Esophagus muscularis mucosa (tissue), 4 donors: Measurements from ENCODE around the gene SYCN. TPM values are rescaled to one million over a fixed set of nuclear protein-coding genes. Genes with fewer than 3 reads are reported as not detected.
"Not testable (repeated sequence)": the region's sequence is repeated elsewhere in the genome, so short reads cannot be mapped to it uniquely, and the experiment has no call there.

Source experiments
- DNase-seq: peaks from one replicate; pipeline ENCODE4 v3.0.0-alpha.2; 2017; ENCODE audit errors: extremely low spot score
- H3K27ac ChIP-seq, 4 donors: fragments of 200-600 bp; sonication (generic); replicated peaks in 1 of 4; 1 replicate in 3 of 4; 2 replicates in 1 of 4; pipeline ENCODE4 v1.5.1; 2016 to 2019; ENCODE audit warnings: mild to moderate bottlenecking in 1 of 4
- H3K27me3 ChIP-seq, 4 donors: fragments of 200-600 bp; sonication (generic); one replicate each; pipeline versions ENCODE4 v1.5.1 to v1.6.0; 2016 to 2019
- H3K36me3 ChIP-seq, 4 donors: fragments of 200-600 bp; sonication (generic); one replicate each; pipeline ENCODE4 v1.5.1; 2016 to 2019
- H3K4me1 ChIP-seq, 4 donors: fragments of 200-600 bp; sonication (generic); one replicate each; pipeline ENCODE4 v1.5.1; 2016 to 2019
- H3K4me3 ChIP-seq, 4 donors: fragments of 200-600 bp; sonication (generic); 1 replicate in 2 of 4; 2 replicates in 2 of 4; pipeline ENCODE4 v1.5.1; 2016 to 2019; ENCODE audit warnings: mild to moderate bottlenecking in 4 of 4, moderate library complexity in 1 of 4
- H3K9me3 ChIP-seq, 4 donors: fragments of 200-600 bp; sonication (generic); 1 replicate in 3 of 4; 2 replicates in 1 of 4; pipeline ENCODE4 v1.5.1; 2016 to 2019
- CTCF ChIP-seq, 3 experiments: fragments of 200-600 bp in 2 of 3; fragments of 450-650 bp in 1 of 3; sonication (generic) in 2 of 3; IDR thresholded peaks; one replicate each; pipeline ENCODE4 v1.5.1; 2017 to 2019; ENCODE audit warnings: antibody characterized with exemption in 3 of 3, mild to moderate bottlenecking in 2 of 3, moderate library complexity in 1 of 3
- EP300 ChIP-seq: sonication (generic); formaldehyde crosslinking; IDR thresholded peaks from one replicate; pipeline ENCODE4 v1.6.1; 2017; ENCODE audit warnings: antibody characterized with exemption
- POLR2A ChIP-seq: fragments of 450-650 bp; IDR thresholded peaks from one replicate; pipeline ENCODE4 v1.6.1; 2017; ENCODE audit warnings: antibody characterized with exemption, moderate library complexity, mild to moderate bottlenecking, low read depth
- POLR2AphosphoS5 ChIP-seq, 2 donors: sonication (generic); formaldehyde crosslinking; IDR thresholded peaks; one replicate each; pipeline ENCODE4 v1.6.1; 2017; ENCODE audit warnings: antibody characterized with exemption in 2 of 2
- WGBS: methylation state at CpG from one replicate; pipeline ENCODE4 v1.1.5; 2018; 5-methylcytosine and 5-hydroxymethylcytosine counted together
- intact Hi-C: fragments of 100-400 bp; cut with DNase I; formaldehyde crosslinking; loops from one replicate; pipeline ENCODE4 v1.15.1; 2023
- total RNA-seq, 4 donors: library from RNA; depleted of rRNA; stranded (reverse); fragments of >200 nt; gene quantifications; one replicate each; pipeline versions ENCODE4 v1.1.0 to v1.2.1, GENCODE V29; 2016

The SYCN gene
- total RNA-seq, 4 donors from 2014 or later, result not detected

- DNase-seq, result no peak
- Histone ChIP-seq H3K9me3 (no peaks in the 10 kb centered on the region), H3K4me3 (no peak overlapping the region), H3K27ac (no peak overlapping the region), H3K36me3 (no peaks in the 10 kb centered on the region), H3K4me1 (peaks cover 11 to 18% (median 14%) of the 10 kb centered on the region in 4 donors), H3K27me3 (peaks cover 0 to 66% (median 23%) of the 10 kb centered on the region in 4 donors)
- WGBS, result 87% methylated on average over 4 of the region's 5 CpGs
- intact Hi-C loops, result no loop called here
- TF ChIP-seq EP300 (no peak), CTCF (IDR thresholded peaks at IDR 0.05) (no peak), POLR2A (no peak), POLR2AphosphoS5 (IDR thresholded peaks at IDR 0.05) (no peak)
These were observed 47.0 kb upstream of the SYCN start for GRCh38 chr19:39251081-39251480.

GRCh38 chr19:39248806-39249205 lies 44.7 kb upstream of the SYCN start, which contains the start of gene IFNL4:
Gene IFNL4 (minus strand): TSS chr19:39248856.
- Histone ChIP-seq H3K36me3 (no peaks in the 10 kb centered on the region), H3K4me3 (peak within 1 kb of the TSS; percentile 2 to 27 (median 22)), H3K9me3 (no peaks in the 10 kb centered on the region), H3K27ac (no peak within 1 kb of the TSS), H3K4me1 (peaks cover 11 to 18% (median 14%) of the 10 kb centered on the region in 4 donors), H3K27me3 (peaks cover 0 to 66% (median 23%) of the 10 kb centered on the region in 4 donors)
- no peak for TF ChIP-seq EP300
- no peak for TF ChIP-seq POLR2A
- no peak for TF ChIP-seq POLR2AphosphoS5 (IDR thresholded peaks at IDR 0.05)
- no peak for TF ChIP-seq CTCF (IDR thresholded peaks at IDR 0.05)
- intact Hi-C loops, result no loop called here
- 58% methylated on average over 13 of the region's 13 CpGs for WGBS
- no peak for DNase-seq

- Histone ChIP-seq H3K4me1 (peaks cover 11 to 18% (median 14%) of the 10 kb centered on the region in 4 donors), H3K9me3 (no peaks in the 10 kb centered on the region), H3K4me3 (peak overlapping the region; percentile 2 to 27 (median 22)), H3K27me3 (peaks cover 0 to 74% (median 23%) of the 10 kb centered on the region in 4 donors), H3K36me3 (no peaks in the 10 kb centered on the region), H3K27ac (no peak overlapping the region)
- TF ChIP-seq EP300 (no peak), POLR2A (no peak), CTCF (IDR thresholded peaks at IDR 0.05) (no peak), POLR2AphosphoS5 (IDR thresholded peaks at IDR 0.05) (no peak)
- intact Hi-C loops, result no loop called here
- DNase-seq, result no peak
- WGBS, result 15% methylated on average over 19 of the region's 92 CpGs
These were observed 43.9 kb upstream of the SYCN start for GRCh38 chr19:39247701-39248664.

- Histone ChIP-seq H3K4me1 (peaks cover 11 to 18% (median 14%) of the 10 kb centered on the region in 4 donors), H3K4me3 (peak overlapping the region; percentile 2 to 27 (median 22)), H3K36me3 (no peaks in the 10 kb centered on the region), H3K9me3 (no peaks in the 10 kb centered on the region), H3K27ac (no peak overlapping the region), H3K27me3 (peaks cover 0 to 74% (median 23%) of the 10 kb centered on the region in 4 donors)
- intact Hi-C loops, result no loop called here
- TF ChIP-seq EP300, result no peak
- no peak for TF ChIP-seq POLR2A
- TF ChIP-seq POLR2AphosphoS5 (IDR thresholded peaks at IDR 0.05), result no peak
- TF ChIP-seq CTCF (IDR thresholded peaks at IDR 0.05), result no peak
- WGBS, result 29% methylated on average over 16 of the region's 42 CpGs
- DNase-seq, result no peak
These were observed 43.0 kb upstream of the SYCN start for GRCh38 chr19:39246951-39247669.

GRCh38 chr19:39245166-39245565 lies 41.1 kb upstream of the SYCN start:
- DNase-seq, H3K27ac ChIP-seq, H3K9me3 ChIP-seq, H3K4me3 ChIP-seq, H3K36me3 ChIP-seq, intact Hi-C loops: not testable (repeated sequence)
- WGBS, result no CpG with 5 or more reads among the region's 1 CpG
- Histone ChIP-seq H3K4me1 (peaks cover 11 to 18% (median 14%) of the 10 kb centered on the region in 4 donors), H3K27me3 (peaks cover 0 to 67% (median 23%) of the 10 kb centered on the region in 4 donors)

GRCh38 chr19:39244410-39245100 lies 40.5 kb upstream of the SYCN start, which contains the start of gene IFNL3:
Gene IFNL3 (minus strand): TSS chr19:39245006. CDS start chr19:39244967, 39 bp downstream.
- DNase-seq, H3K36me3 ChIP-seq, intact Hi-C loops, H3K27ac ChIP-seq, H3K4me3 ChIP-seq, H3K9me3 ChIP-seq: not testable (repeated sequence)
- WGBS, result 83% methylated on average over 7 of the region's 12 CpGs
- Histone ChIP-seq H3K4me1 (peaks cover 11 to 18% (median 14%) of the 10 kb centered on the region in 4 donors), H3K27me3 (peaks cover 0 to 67% (median 23%) of the 10 kb centered on the region in 4 donors)
